ENCODE measurements around the gene OR1L8. TPM values are rescaled to one million over a fixed set of nuclear protein-coding genes. Genes with fewer than 3 reads are reported as not detected.

Gene OR1L8
- total and polyA plus RNA-seq, 9 of the 15 experiments (the other 6 are each of a cell fraction or from before 2014, with no cell fraction given): 0.03 to 0.06 (median 0.06) TPM; not detected in 6

GRCh38 chr9:122552812-122553211 lies 30.4 kb downstream of the OR1L8 start, which contains the start of gene OR1N2:
Gene OR1N2, plus strand, starts transcription at chr9:122553112. Its CDS starts 100 bp downstream, at chr9:122553212.
- FAIRE-seq (no peak), ATAC-seq (no peak), DNase-seq (ENCODE audit: extremely low read depth in 1 of 4, low spot score in 3 of 4) (no peak)
- ChIA-PET POLR2A (interaction anchor here (0.6 kb wide), 1 partner anchor 131 kb away, joined by 4 read pairs; no protein-coding TSS in a partner anchor), CTCF (ENCODE audit: low intra/inter-chr PET ratio) (no interaction called here)
- Histone ChIP-seq H2AFZ (ENCODE audit: low read depth, low read length) (no peak within 1 kb of the TSS), H3K36me3 (ENCODE audit: control insufficient read depth, insufficient read depth, low read length) (no peaks in the 10 kb centered on the region), H3K9ac (ENCODE audit: insufficient read depth in 1 of 2, low read depth in 2 of 2, low read length in 2 of 2) (no peak within 1 kb of the TSS), H3K79me2 (ENCODE audit: control insufficient read depth, insufficient read depth, low read length) (no peaks in the 10 kb centered on the region), H3K4me1 (replicated peaks in 1 of 2; ENCODE audit: control insufficient read depth in 2 of 2, insufficient read depth in 2 of 2, low read length in 2 of 2) (no peaks in the 10 kb centered on the region), H3K9me3 (replicated peaks; ENCODE audit: control insufficient read depth, insufficient read depth, low read depth, low read length) (no peaks in the 10 kb centered on the region), H3K27me3 (ENCODE audit: control insufficient read depth in 2 of 2, insufficient read depth in 2 of 2, low read length in 2 of 2) (peaks cover 0 to 3% of the 10 kb centered on the region in 2 experiments; a peak in 1 of 5 replicates), H4K20me1 (replicated peaks; ENCODE audit: control insufficient read depth, insufficient read depth, low read length) (no peaks in the 10 kb centered on the region), H3K9me1 (ENCODE audit: control insufficient read depth, insufficient read depth, low read length) (no peaks in the 10 kb centered on the region), H3K4me2 (ENCODE audit: insufficient read depth, low read length) (no peak within 1 kb of the TSS), H3K4me3 (no peak within 1 kb of the TSS), H3K27ac (ENCODE audit: extremely low read depth, low read depth, low read length) (no peak within 1 kb of the TSS)
- TF ChIP-seq ELK3 (CRISPR knock-in tag; IDR thresholded peaks at IDR 0.05) (no peak), MYBL2 (IDR thresholded peaks at IDR 0.05; ENCODE audit: low read depth) (no peak), MYBL2 (CRISPR knock-in tag; IDR thresholded peaks at IDR 0.05; ENCODE audit: borderline replicate concordance) (no peak), ZNF282 (CRISPR knock-in tag; IDR thresholded peaks at IDR 0.05) (no peak), ZNF133 (CRISPR knock-in tag; IDR thresholded peaks at IDR 0.05) (no peak), TAF1 (IDR thresholded peaks at IDR 0.05; ENCODE audit: control insufficient read depth, extremely low read depth, insufficient read depth, low read length, severe bottlenecking) (no peak)
- 0% methylated on average over 2 of the region's 2 CpGs for WGBS (ENCODE audit: insufficient coverage, low coverage, missing lambda C conversion rate)
- intact Hi-C loops (cut with micrococcal nuclease): loop anchor here (5.0 kb wide), 1 partner anchor 59 kb away; the partner anchor contains the start of gene OR1Q1
- in situ Hi-C loops (cut with MboI): no loop called here
- no TSS peak for BruUV-seq (replicated peaks)

All from K562 (cell line).